Measurements from ENCODE around the gene PCLO.

- TF ChIP-seq, protein P1, sequence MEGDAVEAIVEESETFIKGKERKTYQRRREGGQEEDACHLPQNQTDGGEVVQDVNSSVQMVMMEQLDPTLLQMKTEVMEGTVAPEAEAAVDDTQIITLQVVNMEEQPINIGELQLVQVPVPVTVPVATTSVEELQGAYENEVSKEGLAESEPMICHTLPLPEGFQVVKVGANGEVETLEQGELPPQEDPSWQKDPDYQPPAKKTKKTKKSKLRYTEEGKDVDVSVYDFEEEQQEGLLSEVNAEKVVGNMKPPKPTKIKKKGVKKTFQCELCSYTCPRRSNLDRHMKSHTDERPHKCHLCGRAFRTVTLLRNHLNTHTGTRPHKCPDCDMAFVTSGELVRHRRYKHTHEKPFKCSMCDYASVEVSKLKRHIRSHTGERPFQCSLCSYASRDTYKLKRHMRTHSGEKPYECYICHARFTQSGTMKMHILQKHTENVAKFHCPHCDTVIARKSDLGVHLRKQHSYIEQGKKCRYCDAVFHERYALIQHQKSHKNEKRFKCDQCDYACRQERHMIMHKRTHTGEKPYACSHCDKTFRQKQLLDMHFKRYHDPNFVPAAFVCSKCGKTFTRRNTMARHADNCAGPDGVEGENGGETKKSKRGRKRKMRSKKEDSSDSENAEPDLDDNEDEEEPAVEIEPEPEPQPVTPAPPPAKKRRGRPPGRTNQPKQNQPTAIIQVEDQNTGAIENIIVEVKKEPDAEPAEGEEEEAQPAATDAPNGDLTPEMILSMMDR (optimal IDR thresholded peaks at IDR 0.05 in 1 of 3, IDR thresholded peaks at IDR 0.05 in 1 of 3, conservative IDR thresholded peaks at IDR 0.05 in 1 of 3; ENCODE audit: extremely low read depth in 1 of 3, insufficient read depth in 2 of 3, low read length in 3 of 3): no peak
- TF ChIP-seq EZH2 (IDR thresholded peaks at IDR 0.05; ENCODE audit: low read length): no peak
Measured at GRCh38 chr7:83011954-83012353, 150.7 kb downstream of the PCLO start.

All from keratinocyte (primary cell).